IMR-90 (cell line): ENCODE results near the gene HHIPL1. TPM values are rescaled to one million over a fixed set of nuclear protein-coding genes. Genes with fewer than 3 reads are reported as not detected.

Source experiments
- ATAC-seq: fragments of 200-7000 bp; cut with Tn5 transposase; 2 replicates; pipeline ENCODE4 v1.9.1; 2020; ENCODE audit warnings: low read depth, mild to moderate bottlenecking, moderate library complexity
- BruUV-seq: library from RNA; stranded (reverse); fragments of 400-500 nt; replicated peaks from 2 replicates; lab custom pipeline; 2021; lab: Mats Ljungman, UMichigan
- CTCF ChIA-PET: fragments of 300-600 bp; formaldehyde crosslinking; extraction: SDS; loops from one replicate; lab custom pipeline; 2021; ENCODE audit warnings: antibody characterized with exemption; lab: Yijun Ruan, JAX
- POLR2A ChIA-PET: fragments of 300-600 bp; sonication (Branson Sonifier 250); formaldehyde crosslinking; loops from one replicate; lab custom pipeline; 2022; ENCODE audit warnings: antibody characterized with exemption; ENCODE audit not compliant: unreplicated experiment; lab: Charles Lee
- DNase-seq: peaks from one replicate; pipeline ENCODE4 v3.0.0; 2013
- H2AFZ ChIP-seq: replicated peaks from 2 replicates; pipeline ENCODE3; 2013; ENCODE audit warnings: low read length, mild to moderate bottlenecking; ENCODE audit not compliant: poor library complexity
- H2AK5ac ChIP-seq: 2 replicates; pipeline ENCODE4 v1.6.1; 2013; ENCODE audit warnings: low read depth, low read length, inconsistent platforms
- H2AK9ac ChIP-seq: replicated peaks from 2 replicates; pipeline ENCODE3; 2013; ENCODE audit warnings: mild to moderate bottlenecking, low read depth, low read length, moderate library complexity; ENCODE audit not compliant: poor library complexity
- H2BK120ac ChIP-seq: 2 replicates; pipeline ENCODE4 v1.6.1; 2013; ENCODE audit warnings: low read depth, low read length, inconsistent platforms
- H2BK15ac ChIP-seq: 3 replicates; pipeline ENCODE4 v1.6.1; 2013; ENCODE audit warnings: low read depth, low read length, inconsistent platforms
- H2BK20ac ChIP-seq: 2 replicates; pipeline ENCODE4 v1.6.1; 2013; ENCODE audit warnings: low read depth, mild to moderate bottlenecking, inconsistent platforms, low read length, moderate library complexity
- H2BK5ac ChIP-seq: 2 replicates; pipeline ENCODE4 v1.6.1; 2013; ENCODE audit warnings: mild to moderate bottlenecking, low read depth, low read length, inconsistent platforms; ENCODE audit not compliant: poor library complexity, severe bottlenecking
- H3K14ac ChIP-seq: replicated peaks from 2 replicates; pipeline ENCODE4 v1.6.1; 2013; ENCODE audit warnings: low read depth, low read length, inconsistent platforms
- H3K18ac ChIP-seq: 2 replicates; pipeline ENCODE4 v1.6.1; 2013; ENCODE audit warnings: low read depth, low read length, control low read depth
- H3K23ac ChIP-seq: 2 replicates; pipeline ENCODE4 v1.6.1; 2013; ENCODE audit warnings: low read depth, low read length, inconsistent platforms
- H3K27ac ChIP-seq: 2 replicates; pipeline ENCODE4 v1.5.1; 2013; ENCODE audit warnings: mild to moderate bottlenecking, control low read depth, low read length; ENCODE audit not compliant: insufficient read depth
- H3K27me3 ChIP-seq: 2 replicates; pipeline ENCODE4 v1.6.1; 2013; ENCODE audit warnings: low read length; ENCODE audit not compliant: control insufficient read depth, insufficient read depth
- H3K36me3 ChIP-seq: 2 replicates; pipeline ENCODE4 v1.6.1; 2013; ENCODE audit warnings: low read length, mixed read lengths; ENCODE audit not compliant: control insufficient read depth, insufficient read depth
- H3K4ac ChIP-seq: 2 replicates; pipeline ENCODE4 v1.6.1; 2013; ENCODE audit warnings: low read depth, low read length, inconsistent platforms
- H3K4me1 ChIP-seq: 2 replicates; pipeline ENCODE4 v1.6.1; 2013; ENCODE audit warnings: low read length, mixed read lengths; ENCODE audit not compliant: control insufficient read depth, insufficient read depth
- H3K4me2 ChIP-seq: 2 replicates; pipeline ENCODE4 v1.6.1; 2013; ENCODE audit warnings: low read depth, mild to moderate bottlenecking, control low read depth, low read length, moderate library complexity
- H3K4me3 ChIP-seq: 2 replicates; pipeline ENCODE4 v1.5.1; 2013; ENCODE audit warnings: low read depth, mild to moderate bottlenecking, control low read depth, low read length, moderate library complexity; ENCODE audit not compliant: insufficient read depth
- H3K56ac ChIP-seq: 2 replicates; pipeline ENCODE4 v1.6.1; 2013; ENCODE audit warnings: low read length, inconsistent platforms; ENCODE audit not compliant: insufficient read depth; ENCODE audit errors: extremely low read depth
- H3K79me1 ChIP-seq, 2 experiments: 2 replicates each; pipeline ENCODE4 v1.6.1; 2013; ENCODE audit warnings: low read length in 2 of 2, inconsistent platforms in 1 of 2, low read depth in 1 of 2
- H3K9ac ChIP-seq: 2 replicates; pipeline ENCODE4 v1.6.1; 2013; ENCODE audit warnings: low read depth, low read length, control low read depth
- H3K9me1 ChIP-seq: 2 replicates; pipeline ENCODE4 v1.6.1; 2013; ENCODE audit warnings: low read length, inconsistent platforms; ENCODE audit not compliant: insufficient read depth
- H3K9me3 ChIP-seq: 2 replicates; pipeline ENCODE4 v1.6.1; 2013; ENCODE audit warnings: low read length; ENCODE audit not compliant: control insufficient read depth, insufficient read depth
- H4K20me1 ChIP-seq: 2 replicates; pipeline ENCODE4 v1.6.1; 2013; ENCODE audit warnings: low read length, inconsistent platforms; ENCODE audit not compliant: insufficient read depth
- H4K5ac ChIP-seq: 2 replicates; pipeline ENCODE4 v1.6.1; 2013; ENCODE audit warnings: mild to moderate bottlenecking, low read depth, low read length, control low read depth
- H4K8ac ChIP-seq, 2 experiments: 2 replicates each; pipeline ENCODE4 v1.6.1; 2013; ENCODE audit warnings: low read depth in 2 of 2, low read length in 2 of 2, control low read depth in 1 of 2, inconsistent platforms in 1 of 2
- H4K91ac ChIP-seq: 2 replicates; pipeline ENCODE4 v1.6.1; 2013; ENCODE audit warnings: low read depth, low read length, inconsistent platforms; ENCODE audit not compliant: insufficient read depth
- BHLHE40 ChIP-seq: fragments of 150-350 bp; IDR thresholded peaks from 2 replicates; pipeline ENCODE4 v1.6.1; 2016; ENCODE audit warnings: mild to moderate bottlenecking, low read depth, low read length
- CEBPB ChIP-seq: IDR thresholded peaks from 2 replicates; pipeline ENCODE4 v1.6.1; 2012; ENCODE audit warnings: low read depth, low read length, improper control_type of control experiment
- CTCF ChIP-seq: conservative IDR thresholded peaks from 2 replicates; pipeline ENCODE4 v1.5.1; 2012; ENCODE audit warnings: mild to moderate bottlenecking, low read depth, low read length, improper control_type of control experiment
- ELK1 ChIP-seq: fragments of 150-350 bp; IDR thresholded peaks from 2 replicates; pipeline ENCODE4 v1.6.1; 2016; ENCODE audit warnings: low read depth, mild to moderate bottlenecking, low read length, moderate library complexity, borderline replicate concordance
- FOS ChIP-seq: fragments of 150-350 bp; IDR thresholded peaks from 2 replicates; pipeline ENCODE4 v1.6.1; 2016; ENCODE audit warnings: low read depth, low read length
- MAFK ChIP-seq: IDR thresholded peaks from 2 replicates; pipeline ENCODE4 v1.6.1; 2012; ENCODE audit warnings: low read depth, low read length, improper control_type of control experiment
- MAZ ChIP-seq: IDR thresholded peaks from 2 replicates; pipeline ENCODE4 v1.6.1; 2012; ENCODE audit warnings: low read depth, mild to moderate bottlenecking, low read length, improper control_type of control experiment, moderate library complexity, borderline replicate concordance
- MXI1 ChIP-seq: IDR thresholded peaks from 2 replicates; pipeline ENCODE4 v1.6.1; 2012; ENCODE audit warnings: low read depth, mild to moderate bottlenecking, low read length, moderate library complexity, borderline replicate concordance
- NFE2L2 ChIP-seq: fragments of 150-350 bp; IDR thresholded peaks from 2 replicates; pipeline ENCODE4 v1.6.1; 2016; ENCODE audit warnings: low read depth, mild to moderate bottlenecking, low read length
- POLR2A ChIP-seq: IDR thresholded peaks from 2 replicates; pipeline ENCODE4 v1.6.1; 2012; ENCODE audit warnings: mild to moderate bottlenecking, low read depth, low read length
- RAD21 ChIP-seq: IDR thresholded peaks from 2 replicates; pipeline ENCODE4 v1.6.1; 2012; ENCODE audit warnings: low read length, improper control_type of control experiment
- RCOR1 ChIP-seq: IDR thresholded peaks from 2 replicates; pipeline ENCODE4 v1.6.1; 2012; ENCODE audit warnings: mild to moderate bottlenecking, low read length, improper control_type of control experiment; ENCODE audit not compliant: insufficient replicate concordance
- USF2 ChIP-seq: fragments of 150-350 bp; IDR thresholded peaks from 2 replicates; pipeline ENCODE4 v1.6.1; 2017; ENCODE audit warnings: mild to moderate bottlenecking, antibody characterized with exemption, low read length, low read depth
- WGBS, 2 experiments: methylation state at CpG; one replicate each; pipeline versions ENCODE4 v1.1.5 to v1.1.7; 2013; ENCODE audit warnings: missing lambda C conversion rate in 2 of 2; ENCODE audit not compliant: insufficient read length in 1 of 2; ENCODE audit errors: extremely low coverage in 2 of 2; 5-methylcytosine and 5-hydroxymethylcytosine counted together
- dilution Hi-C: fragments of 300-500 bp; cut with HindIII; formaldehyde crosslinking; loops from one replicate; pipeline ENCODE4 v1.14.3; 2018; ENCODE audit warnings: low sequenced_read_pairs; ENCODE audit not compliant: unreplicated experiment
- in situ Hi-C: fragments of 300-500 bp; cut with MboI; formaldehyde crosslinking; loops from 3 replicates; pipeline ENCODE4 v1.14.3; 2019; ENCODE audit warnings: low sequenced_read_pairs, inconsistent platforms, mixed read lengths
- intact Hi-C: fragments of 100-400 bp; cut with micrococcal nuclease; formaldehyde crosslinking; loops from 2 replicates; pipeline ENCODE4 v1.10.0; 2022
- polyA plus RNA-seq, 3 experiments: library from polyadenylated mRNA; depleted of rRNA; stranded (reverse); fragments of >200 nt; gene quantifications; 2 replicates each; pipeline ENCODE4 v1.2.3, GENCODE V29; 2012; ENCODE audit warnings: low replicate concordance in 1 of 3
- total RNA-seq: library from RNA; depleted of rRNA; stranded (reverse); fragments of >200 nt; gene quantifications from 2 replicates; pipeline ENCODE4 v1.2.3, GENCODE V29; 2012

The HHIPL1 gene
- total and polyA plus RNA-seq, 2 of the 4 experiments (the other 2 are of a cell fraction), result 0.65 to 0.72 TPM

GRCh38 chr14:99713972-99714371 is 69.0 kb downstream of the HHIPL1 start:
- dilution Hi-C loops (no loop called here), in situ Hi-C loops (no loop called here), intact Hi-C loops (no loop called here)
- H3K27me3 ChIP-seq, result peaks cover 22% of the 10 kb centered on the region
- H3K23ac ChIP-seq, result no peak overlapping the region
- BruUV-seq, result no TSS peak
- no peak overlapping the region for H2BK15ac ChIP-seq
- TF ChIP-seq RCOR1 (no peak), ELK1 (no peak), MAZ (no peak), MAFK (no peak), CTCF (no peak), USF2 (no peak), POLR2A (no peak), RAD21 (no peak), BHLHE40 (no peak), NFE2L2 (no peak), CEBPB (no peak), MXI1 (no peak), FOS (no peak)
- H3K4ac ChIP-seq, result no peak overlapping the region
- no peak overlapping the region for H3K56ac ChIP-seq
- ChIA-PET CTCF (no interaction called here), POLR2A (no interaction called here)
- no peak overlapping the region for H2AFZ ChIP-seq
- H3K4me1 ChIP-seq, result no peaks in the 10 kb centered on the region; the same call in 1 of the 2 replicates
- H4K20me1 ChIP-seq, result no peaks in the 10 kb centered on the region
- H3K9ac ChIP-seq, result no peak overlapping the region
- no peak for ATAC-seq
- no peak overlapping the region for H4K91ac ChIP-seq
- no peak overlapping the region for H2AK9ac ChIP-seq
- WGBS, 2 experiments, result no CpG with 5 or more reads among the region's 3 CpGs
- no peaks in the 10 kb centered on the region for H3K36me3 ChIP-seq
- no peak overlapping the region for H4K8ac ChIP-seq
- no peak overlapping the region for H3K4me2 ChIP-seq
- H3K4me3 ChIP-seq, result no peak overlapping the region
- H2BK20ac ChIP-seq, result no peak overlapping the region
- no peaks in the 10 kb centered on the region; the same call in 1 of the 2 replicates for H3K9me3 ChIP-seq
- H2BK120ac ChIP-seq, result no peak overlapping the region
- no peak overlapping the region for H2BK5ac ChIP-seq
- H3K9me1 ChIP-seq, result no peaks in the 10 kb centered on the region
- DNase-seq, result no peak
- H3K27ac ChIP-seq, result no peak overlapping the region
- H3K79me1 ChIP-seq, result no peaks in the 10 kb centered on the region
- no peak overlapping the region for H3K18ac ChIP-seq
- H4K5ac ChIP-seq, result no peak overlapping the region
- H3K14ac ChIP-seq, result no peak overlapping the region
- no peak overlapping the region for H2AK5ac ChIP-seq
